Measurements from ENCODE around the gene RTF1. TPM values are rescaled to one million over a fixed set of nuclear protein-coding genes. Genes with fewer than 3 reads are reported as not detected.

Gene RTF1
- total RNA-seq, 2 donors from 2014 or later: 20.0 to 49.5 TPM

DNA sequence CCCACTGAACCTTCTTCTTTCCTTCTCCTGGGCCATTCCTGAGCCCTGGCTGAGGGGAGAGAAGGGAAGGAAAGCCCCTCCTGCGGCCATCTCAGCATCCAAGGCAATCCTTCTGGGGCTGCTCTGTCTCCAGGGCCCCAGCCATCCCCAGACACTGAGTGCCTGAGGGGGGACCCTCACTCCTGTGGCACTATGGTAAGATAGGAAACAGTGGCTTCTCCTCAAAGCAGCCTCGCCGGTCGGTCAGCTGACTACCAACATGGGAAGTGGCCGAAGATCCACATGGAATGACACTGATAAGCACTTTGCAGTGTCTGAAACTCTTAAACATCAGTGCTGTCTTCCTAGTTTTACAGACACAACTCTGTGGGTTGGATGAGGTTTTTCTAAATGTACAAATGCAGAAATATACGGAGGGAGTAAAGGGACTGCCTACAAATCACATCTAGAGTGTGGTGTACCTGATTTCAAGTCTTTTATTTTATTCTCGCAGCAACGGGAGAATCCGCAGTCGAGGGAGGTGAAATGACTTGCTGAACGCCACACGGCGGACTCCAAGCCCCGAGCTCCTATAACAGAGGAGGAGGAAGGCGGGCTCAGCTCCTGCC is 75.8 kb downstream of the RTF1 start:
- no peaks in the 10 kb centered on the region for H3K36me3 ChIP-seq
- no peak for DNase-seq (ENCODE audit: low spot score)
- peaks cover 7% of the 10 kb centered on the region for H3K27me3 ChIP-seq (replicated peaks; ENCODE audit: insufficient read depth)
- H3K27ac ChIP-seq: no peak overlapping the region
- peaks cover 25 to 31% of the 10 kb centered on the region in 2 donors for H3K4me1 ChIP-seq (ENCODE audit: control insufficient read depth in 1 of 2, low read depth in 2 of 2)
- TF ChIP-seq, protein P1, sequence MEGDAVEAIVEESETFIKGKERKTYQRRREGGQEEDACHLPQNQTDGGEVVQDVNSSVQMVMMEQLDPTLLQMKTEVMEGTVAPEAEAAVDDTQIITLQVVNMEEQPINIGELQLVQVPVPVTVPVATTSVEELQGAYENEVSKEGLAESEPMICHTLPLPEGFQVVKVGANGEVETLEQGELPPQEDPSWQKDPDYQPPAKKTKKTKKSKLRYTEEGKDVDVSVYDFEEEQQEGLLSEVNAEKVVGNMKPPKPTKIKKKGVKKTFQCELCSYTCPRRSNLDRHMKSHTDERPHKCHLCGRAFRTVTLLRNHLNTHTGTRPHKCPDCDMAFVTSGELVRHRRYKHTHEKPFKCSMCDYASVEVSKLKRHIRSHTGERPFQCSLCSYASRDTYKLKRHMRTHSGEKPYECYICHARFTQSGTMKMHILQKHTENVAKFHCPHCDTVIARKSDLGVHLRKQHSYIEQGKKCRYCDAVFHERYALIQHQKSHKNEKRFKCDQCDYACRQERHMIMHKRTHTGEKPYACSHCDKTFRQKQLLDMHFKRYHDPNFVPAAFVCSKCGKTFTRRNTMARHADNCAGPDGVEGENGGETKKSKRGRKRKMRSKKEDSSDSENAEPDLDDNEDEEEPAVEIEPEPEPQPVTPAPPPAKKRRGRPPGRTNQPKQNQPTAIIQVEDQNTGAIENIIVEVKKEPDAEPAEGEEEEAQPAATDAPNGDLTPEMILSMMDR (IDR thresholded peaks at IDR 0.05): no peak
- peak overlapping the region; percentile 94 for H3K4me3 ChIP-seq
- H3K9me3 ChIP-seq: no peaks in the 10 kb centered on the region
- no peak for ATAC-seq (ENCODE audit: insufficient number of reproducible peaks, low FRiP score, low read depth)

DNA sequence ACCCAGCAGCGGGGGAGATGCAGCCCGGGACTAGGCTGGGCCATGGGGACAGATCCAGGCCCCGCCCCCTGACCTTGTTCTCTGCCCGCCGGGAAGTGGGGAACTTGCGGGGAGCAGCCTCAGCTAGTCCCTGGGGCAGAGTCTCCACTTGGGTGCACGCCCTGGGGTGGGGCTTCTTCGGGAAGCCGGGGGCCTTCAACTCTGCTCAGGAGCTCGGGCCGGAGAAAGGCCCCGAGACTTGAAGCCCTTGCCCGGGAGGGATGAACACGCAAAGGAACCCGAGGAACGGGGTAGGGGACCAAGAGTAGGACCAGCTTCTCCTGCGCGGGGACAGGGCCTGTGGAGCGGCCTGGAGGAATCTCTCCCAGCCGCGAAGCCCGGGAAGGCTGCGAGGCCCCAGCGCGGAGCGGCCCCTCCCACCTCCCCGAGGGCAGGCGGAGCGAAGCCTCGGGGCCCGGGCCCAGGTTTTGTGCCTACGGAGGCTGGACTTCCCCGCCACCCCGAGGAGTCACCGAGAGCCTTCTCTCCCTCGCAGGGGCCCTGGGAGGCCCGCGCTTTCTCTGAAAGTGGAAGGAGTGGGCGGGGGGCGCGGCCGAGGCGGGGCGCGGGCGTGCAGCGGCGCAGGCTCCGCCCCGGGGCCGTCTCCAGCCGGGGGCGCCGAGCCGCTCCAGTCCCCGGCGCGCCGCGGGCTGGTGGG is 76.5 kb downstream of the RTF1 start, which contains the start of gene ITPKA:
Gene ITPKA, plus strand, starts transcription at position 670 of the 697 bp plus-strand sequence. CDS start 54 bp downstream, outside the sequence.
- no peaks in the 10 kb centered on the region for H3K36me3 ChIP-seq

DNA sequence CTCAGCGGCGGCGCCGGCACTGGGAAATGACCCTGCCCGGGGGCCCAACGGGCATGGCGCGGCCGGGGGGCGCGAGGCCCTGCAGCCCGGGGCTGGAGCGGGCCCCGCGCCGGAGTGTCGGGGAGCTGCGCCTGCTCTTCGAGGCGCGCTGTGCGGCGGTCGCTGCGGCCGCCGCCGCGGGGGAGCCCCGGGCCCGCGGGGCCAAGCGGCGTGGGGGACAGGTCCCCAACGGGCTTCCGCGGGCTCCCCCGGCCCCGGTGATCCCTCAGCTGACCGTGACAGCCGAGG is 77.0 kb downstream of the RTF1 start:
- ATAC-seq (ENCODE audit: insufficient number of reproducible peaks, low FRiP score, low read depth) (no peak), DNase-seq (ENCODE audit: low spot score) (no peak)
- Histone ChIP-seq H3K36me3 (no peaks in the 10 kb centered on the region), H3K9me3 (no peaks in the 10 kb centered on the region), H3K4me3 (peak overlapping the region; percentile 94), H3K27me3 (replicated peaks; ENCODE audit: insufficient read depth) (peaks cover 7% of the 10 kb centered on the region), H3K27ac (no peak overlapping the region), H3K4me1 (ENCODE audit: control insufficient read depth in 1 of 2, low read depth in 2 of 2) (peaks cover 25 to 31% of the 10 kb centered on the region in 2 donors)
- TF ChIP-seq, protein P1 (IDR thresholded peaks at IDR 0.05): no peak

More for the DNA sequence above, 76.5 kb downstream of the RTF1 start, which contains the start of gene ITPKA:
- DNase-seq (ENCODE audit: low spot score) (peak; percentile 21), ATAC-seq (ENCODE audit: insufficient number of reproducible peaks, low FRiP score, low read depth) (peak; percentile 34)
- Histone ChIP-seq H3K4me3 (peak within 1 kb of the TSS; percentile 94), H3K27ac (no peak within 1 kb of the TSS), H3K9me3 (no peaks in the 10 kb centered on the region), H3K4me1 (ENCODE audit: control insufficient read depth in 1 of 2, low read depth in 2 of 2) (peaks cover 25 to 31% of the 10 kb centered on the region in 2 donors), H3K27me3 (replicated peaks; ENCODE audit: insufficient read depth) (peaks cover 7% of the 10 kb centered on the region)
- TF ChIP-seq, protein P1 (IDR thresholded peaks at IDR 0.05): no peak

DNA sequence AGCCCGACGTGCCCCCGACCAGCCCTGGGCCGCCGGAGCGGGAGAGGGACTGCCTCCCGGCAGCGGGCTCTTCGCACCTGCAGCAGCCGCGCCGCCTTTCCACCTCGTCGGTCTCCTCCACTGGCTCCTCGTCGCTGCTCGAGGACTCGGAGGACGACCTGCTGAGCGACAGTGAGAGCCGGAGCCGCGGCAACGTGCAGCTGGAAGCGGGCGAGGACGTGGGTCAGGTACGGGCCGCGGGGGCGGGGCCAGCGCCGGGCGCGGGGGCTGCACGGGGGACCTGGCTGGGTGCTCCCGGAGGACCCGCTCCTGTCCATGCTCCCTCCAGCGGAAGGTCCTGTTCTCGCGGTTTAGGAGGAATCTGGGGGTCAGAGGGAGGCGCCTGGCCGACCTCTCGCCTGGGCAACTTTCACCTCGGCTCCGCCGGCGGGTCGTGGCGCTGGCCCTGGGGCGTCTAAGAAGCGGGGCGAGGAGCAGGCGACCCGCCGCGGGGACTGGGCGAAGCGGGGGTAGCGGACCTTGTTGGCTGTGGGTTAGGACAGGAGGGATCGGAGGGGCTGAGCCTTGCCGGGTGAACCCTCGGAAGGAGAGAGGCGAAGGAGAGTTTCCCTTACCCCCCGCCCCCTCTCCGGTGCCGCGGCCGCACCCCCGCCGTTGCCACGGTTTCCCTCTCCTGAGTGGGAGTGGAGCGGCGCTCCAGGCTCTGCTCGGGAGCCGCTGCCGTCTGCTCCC is 77.5 kb downstream of the RTF1 start:
- Histone ChIP-seq H3K36me3 (no peaks in the 10 kb centered on the region), H3K4me3 (peak overlapping the region; percentile 94), H3K4me1 (ENCODE audit: control insufficient read depth in 1 of 2, low read depth in 2 of 2) (peaks cover 25 to 31% of the 10 kb centered on the region in 2 donors), H3K9me3 (no peaks in the 10 kb centered on the region), H3K27me3 (replicated peaks; ENCODE audit: insufficient read depth) (peaks cover 7% of the 10 kb centered on the region), H3K27ac (no peak overlapping the region)
- ATAC-seq (ENCODE audit: insufficient number of reproducible peaks, low FRiP score, low read depth): no peak
- no peak for DNase-seq (ENCODE audit: low spot score)
- TF ChIP-seq, protein P1 (IDR thresholded peaks at IDR 0.05): no peak
